ENCODE results near the gene USP19.

Gene USP19

DNA sequence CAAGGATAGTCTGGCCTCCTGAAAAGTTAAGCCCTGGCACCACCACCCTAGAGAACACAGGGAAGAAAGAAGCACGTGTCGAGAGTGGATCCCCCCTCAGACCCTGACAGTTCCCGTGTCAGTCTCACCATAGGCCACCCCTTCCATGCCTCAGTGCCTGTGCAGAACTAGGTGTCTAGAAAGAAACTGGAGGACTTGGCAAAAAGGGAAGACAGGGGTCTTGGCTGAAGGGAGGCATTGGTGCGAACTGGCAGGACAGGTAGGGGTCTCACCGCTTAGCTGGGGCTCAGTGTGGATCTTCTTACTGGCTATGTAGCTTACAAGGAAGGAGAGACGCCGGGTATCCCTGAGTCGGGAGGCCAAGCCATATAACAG, 16.6 kb downstream of the USP19 start:
- no peak for FAIRE-seq

- no peak for FAIRE-seq
Observed at GRCh38 chr3:49100046-49100615, 20.5 kb downstream of the USP19 start.

- FAIRE-seq = no peak
Observed at GRCh38 chr3:49098910-49099630, 21.6 kb downstream of the USP19 start.

DNA sequence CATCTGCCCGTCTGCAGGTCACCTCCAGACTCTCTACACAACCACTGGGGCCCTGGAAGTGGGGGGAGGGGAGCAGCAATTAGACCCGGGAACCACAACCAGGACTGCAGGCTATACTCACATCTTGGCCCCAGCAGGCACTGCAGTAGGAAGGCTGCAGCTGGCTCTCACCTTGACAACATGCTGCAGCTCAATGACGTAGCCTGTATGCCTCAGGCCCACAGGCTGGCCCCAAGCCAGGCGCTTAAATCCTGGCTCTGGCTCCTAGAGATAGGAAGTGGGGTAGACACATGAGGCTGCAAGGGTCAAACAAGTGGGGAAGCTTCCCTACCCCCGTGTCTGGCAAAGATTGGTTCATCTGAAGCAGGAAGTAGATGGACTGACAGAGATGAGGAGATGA, 22.2 kb downstream of the USP19 start:
- FAIRE-seq = no peak

DNA sequence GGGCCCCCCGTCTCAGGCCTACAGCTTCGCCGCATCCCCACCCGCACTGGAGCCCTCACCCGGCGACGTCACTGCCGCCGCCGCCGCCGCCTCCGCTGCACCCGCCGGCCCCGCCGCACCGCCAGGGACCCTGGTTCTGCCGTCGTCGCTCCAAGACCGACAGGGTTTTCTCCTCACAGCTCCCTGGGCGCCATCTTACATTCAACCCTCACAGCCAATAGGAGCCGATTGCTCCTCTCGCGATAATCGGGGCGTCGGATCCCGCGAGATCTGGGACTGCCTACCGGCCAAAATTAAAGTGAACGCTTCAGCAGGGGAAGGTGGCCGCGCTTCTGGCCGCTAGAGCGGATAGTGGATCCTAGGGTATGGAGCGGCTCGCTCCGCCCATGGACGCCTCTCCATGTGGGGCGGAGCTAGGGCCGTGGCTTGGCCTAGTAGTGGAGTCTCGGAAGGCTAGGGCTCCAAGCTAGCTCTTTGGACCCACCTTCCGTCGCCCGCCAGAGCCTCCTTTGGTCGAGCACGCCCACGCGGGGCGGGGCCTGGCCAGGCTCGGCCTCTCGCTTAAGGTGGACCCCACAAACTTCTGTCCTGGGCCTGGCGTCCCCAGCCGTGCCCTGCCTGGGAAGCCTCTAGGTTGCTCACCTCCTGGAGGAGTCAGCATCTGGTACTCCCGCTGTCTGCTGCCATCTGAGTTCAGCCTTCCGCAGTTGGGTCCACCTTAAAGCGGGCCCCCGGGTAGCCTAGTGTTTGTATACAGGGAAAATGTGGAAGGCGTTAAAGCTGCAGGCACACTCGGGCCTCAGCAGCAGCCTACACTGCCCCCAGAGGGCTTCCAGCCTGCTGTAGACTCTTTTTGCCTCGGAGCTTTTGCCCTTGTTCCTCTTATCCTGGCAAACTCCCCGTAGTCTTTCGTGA, 26.5 kb downstream of the USP19 start, which contains the start of gene QRICH1:
QRICH1 (minus strand) TSS at position 219 of the 915 bp plus-strand sequence. CDS start 17,054 bp downstream, outside the sequence.
- peak; percentile 94 for FAIRE-seq

DNA sequence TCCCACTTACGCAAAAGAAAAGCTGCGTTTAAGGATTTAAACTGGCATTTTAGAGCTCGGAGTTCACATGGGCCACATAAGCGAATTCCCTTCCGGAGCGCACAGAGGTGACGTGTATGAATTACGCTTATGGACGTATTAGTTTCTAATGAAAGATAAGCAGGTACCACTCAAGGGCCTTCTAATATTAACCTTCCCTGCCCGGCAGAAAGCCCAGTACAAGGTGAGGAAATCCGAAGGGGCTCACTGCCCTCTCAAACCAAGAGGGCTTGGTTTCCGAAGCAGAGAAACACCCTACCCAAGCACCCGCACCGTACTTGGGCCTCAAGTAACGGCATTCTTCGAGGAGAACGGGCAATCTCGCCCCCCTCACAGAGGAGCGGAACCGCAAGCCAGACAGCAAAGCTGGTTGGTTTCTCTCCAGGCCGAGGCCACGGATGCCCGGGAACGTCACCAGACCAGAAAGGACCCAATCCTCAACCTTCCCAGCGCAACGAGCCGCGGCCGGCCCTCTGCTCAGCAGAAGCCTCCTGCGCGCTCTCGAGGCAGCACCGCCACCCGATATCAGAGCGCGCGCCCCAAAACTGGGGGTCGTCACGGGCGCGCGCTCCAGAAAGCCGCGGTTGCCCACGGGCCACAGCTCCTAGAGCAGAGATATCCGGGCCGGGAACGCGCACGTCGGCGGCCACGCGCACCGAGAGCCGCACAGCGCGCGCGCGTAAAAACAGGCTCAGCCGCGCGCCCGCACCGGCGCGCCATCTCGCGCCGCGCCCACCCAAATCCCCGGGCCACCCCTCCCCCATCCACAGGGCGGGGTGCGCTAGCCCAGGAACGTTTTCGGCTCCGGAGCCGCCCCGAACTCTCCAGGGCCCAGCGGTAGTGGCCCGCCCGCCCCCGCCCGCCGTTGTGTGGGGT, 27.4 kb downstream of the USP19 start:
- no peak for FAIRE-seq

DNA sequence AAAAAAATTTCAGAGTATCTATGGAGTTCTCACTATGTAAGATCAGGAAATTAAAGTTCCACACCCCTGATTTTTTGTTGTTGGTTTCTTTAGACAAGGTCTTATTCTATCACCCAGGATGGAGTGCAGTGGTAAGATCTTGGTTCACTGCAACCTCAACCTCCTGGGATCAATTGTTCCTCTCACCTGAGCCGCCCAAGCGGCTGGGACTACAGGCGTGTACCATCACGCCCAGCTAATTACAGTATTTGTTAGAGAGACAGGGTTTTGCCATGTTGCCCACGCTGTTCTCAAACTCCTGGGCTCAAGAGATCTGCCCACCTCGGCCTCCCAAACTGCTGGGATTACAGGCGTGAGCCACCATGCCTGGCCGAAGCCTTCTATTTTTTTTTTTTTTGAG, 39.2 kb downstream of the USP19 start:
- no peak for FAIRE-seq

GRCh38 chr3:49079270-49079669, 41.4 kb downstream of the USP19 start:
- FAIRE-seq = peak; percentile 87

DNA sequence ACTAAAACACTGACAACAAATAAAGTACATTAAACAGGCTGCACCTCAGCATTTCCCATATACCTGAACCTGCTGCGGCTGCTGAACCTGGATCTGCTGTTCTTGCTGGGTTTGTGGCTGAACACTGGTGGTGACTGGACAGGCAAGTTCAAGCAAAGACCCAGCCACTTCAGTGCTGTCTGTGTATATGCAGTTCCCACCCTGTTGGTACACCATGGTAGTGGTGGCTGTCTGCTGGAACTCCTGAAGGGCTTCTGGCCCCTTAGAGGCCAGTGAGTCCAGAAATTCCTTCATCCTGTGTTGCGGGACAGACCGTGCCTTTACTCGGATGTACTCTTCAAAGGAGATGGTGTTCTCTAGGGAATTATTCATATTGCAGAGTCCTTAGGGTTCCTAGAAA, 44.0 kb downstream of the USP19 start:
- FAIRE-seq = no peak

DNA sequence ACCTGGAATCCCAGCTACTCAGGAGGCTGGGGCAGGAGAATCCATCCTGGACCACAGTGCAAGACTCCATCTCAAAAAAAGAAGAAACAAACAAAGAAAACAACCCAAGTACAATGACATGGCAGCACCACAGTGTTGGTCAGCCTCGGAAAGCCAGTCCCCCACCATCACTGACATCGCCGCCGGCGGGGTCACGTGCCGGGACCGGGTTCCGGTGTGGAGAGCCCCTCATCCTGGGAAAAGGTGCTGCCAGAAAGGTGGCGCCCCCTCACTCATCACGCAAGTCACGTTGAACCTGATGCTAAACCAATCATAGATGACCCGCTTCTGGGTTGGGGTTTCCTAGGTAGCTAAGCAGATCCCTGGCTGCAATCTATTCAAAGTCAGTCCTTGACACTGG, 44.5 kb downstream of the USP19 start:
- no peak for FAIRE-seq

Data from TTC549 (cell line).